GM23338 (cell line): ENCODE results near the gene ADAD1. TPM values are rescaled to one million over a fixed set of nuclear protein-coding genes. Genes with fewer than 3 reads are reported as not detected.

ENCODE experiments used
- ATAC-seq: fragments of 200-7000 bp; cut with Tn5 transposase; 3 replicates; pipeline ENCODE4 v1.9.1; 2020
- DNase-seq: peaks from one replicate; pipeline ENCODE4 v3.0.0-alpha.2; 2015; ENCODE audit warnings: low spot score
- H2AFZ ChIP-seq: fragments of 200-600 bp; sonication (generic); 2 replicates; pipeline ENCODE4 v1.8.0; 2016; ENCODE audit warnings: antibody characterized with exemption, mild to moderate bottlenecking, moderate library complexity
- H3F3A ChIP-seq: fragments of 200-600 bp; sonication (generic); replicated peaks from 2 replicates; pipeline ENCODE4 v1.8.0; 2017; ENCODE audit warnings: antibody characterized with exemption, mixed run types, low read depth
- H3K27ac ChIP-seq: fragments of 200-600 bp; sonication (generic); 2 replicates; pipeline ENCODE4 v1.6.1; 2016; ENCODE audit warnings: low read depth
- H3K27me3 ChIP-seq: fragments of 200-600 bp; sonication (generic); 2 replicates; pipeline ENCODE4 v1.8.0; 2016; ENCODE audit warnings: mild to moderate bottlenecking, mixed run types, moderate library complexity; ENCODE audit not compliant: insufficient read depth
- H3K36me3 ChIP-seq: fragments of 200-600 bp; sonication (generic); 2 replicates; pipeline ENCODE4 v1.8.0; 2016; ENCODE audit warnings: mild to moderate bottlenecking; ENCODE audit not compliant: insufficient read depth
- H3K4me1 ChIP-seq: fragments of 200-600 bp; sonication (generic); 2 replicates; pipeline ENCODE4 v1.8.0; 2016; ENCODE audit warnings: mild to moderate bottlenecking, moderate library complexity; ENCODE audit not compliant: insufficient read depth
- H3K4me2 ChIP-seq: fragments of 200-600 bp; sonication (generic); 2 replicates; pipeline ENCODE4 v1.7.1; 2017; ENCODE audit warnings: mixed run types
- H3K4me3 ChIP-seq: fragments of 200-600 bp; sonication (generic); 2 replicates; pipeline ENCODE4 v1.6.1; 2016; ENCODE audit warnings: mixed run types
- H3K79me2 ChIP-seq: fragments of 200-600 bp; sonication (generic); replicated peaks from 2 replicates; pipeline ENCODE4 v1.8.0; 2017; ENCODE audit warnings: mild to moderate bottlenecking; ENCODE audit not compliant: insufficient read depth
- H3K9me2 ChIP-seq: fragments of 200-600 bp; sonication (generic); 2 replicates; pipeline ENCODE4 v1.8.0; 2017; ENCODE audit not compliant: insufficient read depth
- H4K20me1 ChIP-seq: fragments of 200-600 bp; sonication (generic); replicated peaks from 2 replicates; pipeline ENCODE4 v1.8.0; 2017; ENCODE audit warnings: mild to moderate bottlenecking; ENCODE audit not compliant: insufficient read depth
- H3K27ac Mint-ChIP-seq: 2 replicates; pipeline ENCODE4 v1.8.0; 2020; ENCODE audit warnings: inconsistent platforms, mild to moderate bottlenecking, moderate library complexity, mixed read lengths
- H3K27me3 Mint-ChIP-seq: 3 replicates; pipeline ENCODE4 v1.8.0; 2022; ENCODE audit warnings: low read depth, mild to moderate bottlenecking, moderate library complexity, mixed read lengths, inconsistent platforms; ENCODE audit not compliant: insufficient read depth, poor library complexity
- H3K36me3 Mint-ChIP-seq: 3 replicates; pipeline ENCODE4 v1.8.0; 2021; ENCODE audit warnings: low read depth, mild to moderate bottlenecking, inconsistent platforms, moderate library complexity, mixed read lengths
- H3K4me1 Mint-ChIP-seq: 3 replicates; pipeline ENCODE4 v1.8.0; 2020; ENCODE audit warnings: mild to moderate bottlenecking, inconsistent platforms, mixed read lengths
- H3K4me3 Mint-ChIP-seq: 3 replicates; pipeline ENCODE4 v1.8.0; 2021; ENCODE audit warnings: moderate library complexity, mild to moderate bottlenecking, inconsistent platforms, mixed read lengths
- H3K9me3 Mint-ChIP-seq: 3 replicates; pipeline ENCODE4 v1.8.0; 2020; ENCODE audit warnings: moderate library complexity, mild to moderate bottlenecking, inconsistent platforms, mixed read lengths
- JUNB ChIP-seq: IDR thresholded peaks from one replicate; pipeline ENCODE4 v1.6.1; 2016; ENCODE audit warnings: antibody characterized with exemption; ENCODE audit not compliant: unreplicated experiment
- POLR2AphosphoS5 ChIP-seq: IDR thresholded peaks from 2 replicates; pipeline ENCODE4 v1.6.1; 2016; ENCODE audit warnings: antibody characterized with exemption, low read depth
- REST ChIP-seq: IDR thresholded peaks from one replicate; pipeline ENCODE4 v1.6.1; 2018; ENCODE audit warnings: antibody characterized with exemption; ENCODE audit not compliant: unreplicated experiment
- STAT1 ChIP-seq: IDR thresholded peaks from one replicate; pipeline ENCODE4 v1.6.1; 2016; ENCODE audit warnings: antibody characterized with exemption; ENCODE audit not compliant: unreplicated experiment
- ZNF331 ChIP-seq: fragments of 250-450 bp; sonication (Bioruptor Pico); IDR thresholded peaks from 2 replicates; pipeline ENCODE4 v1.5.0; 2020; ENCODE audit warnings: low read depth, mild to moderate bottlenecking, moderate library complexity
- ZNF462 ChIP-seq: fragments of 250-450 bp; sonication (Bioruptor Pico); IDR thresholded peaks from 2 replicates; pipeline ENCODE4 v1.5.0; 2020; ENCODE audit warnings: mild to moderate bottlenecking, moderate library complexity
- polyA plus RNA-seq: library from polyadenylated mRNA; unstranded; fragments of >200 nt; fragmentation: Nextera tagmentation; extraction: Ambion mirVana; gene quantifications from 2 replicates; pipeline ENCODE4 v1.2.1, GENCODE V29; 2016
- total RNA-seq: library from RNA; depleted of rRNA; stranded (reverse); fragments of >200 nt; shearing (Covaris generic); gene quantifications from 2 replicates; pipeline ENCODE4 v1.2.3, GENCODE V29; 2014

ADAD1 gene
- total and polyA plus RNA-seq, 2 experiments from 2014 or later = not detected

GRCh38 chr4:122383341-122383740, 4.5 kb downstream of the ADAD1 start (continued):
- TF ChIP-seq ZNF462 = no peak
- no peak for TF ChIP-seq STAT1
- no peak for TF ChIP-seq REST

GRCh38 chr4:122384245-122384644, 5.4 kb downstream of the ADAD1 start:
- Histone ChIP-seq H3F3A (no peaks in the 10 kb centered on the region), H3K36me3 (no peaks in the 10 kb centered on the region; the same call in 1 of the 2 replicates), H3K27ac (no peak overlapping the region), H3K4me1 (no peaks in the 10 kb centered on the region), H4K20me1 (no peaks in the 10 kb centered on the region), H3K79me2 (no peaks in the 10 kb centered on the region), H3K4me2 (no peak overlapping the region), H3K9me2 (peaks cover 3% of the 10 kb centered on the region; the same call in 1 of the 2 replicates), H2AFZ (no peak overlapping the region), H3K4me3 (no peak overlapping the region), H3K27me3 (no peaks in the 10 kb centered on the region)
- H3K36me3 Mint-ChIP-seq = peaks cover 4% of the 10 kb centered on the region; the same call in 1 of the 3 replicates
- DNase-seq (no peak), ATAC-seq (no peak)
- H3K27ac Mint-ChIP-seq = no peak overlapping the region
- H3K4me3 Mint-ChIP-seq = no peak overlapping the region
- peaks cover 12% of the 10 kb centered on the region; the same call in 2 of the 3 replicates for H3K9me3 Mint-ChIP-seq
- H3K27me3 Mint-ChIP-seq = no peaks in the 10 kb centered on the region
- no peaks in the 10 kb centered on the region for H3K4me1 Mint-ChIP-seq
- TF ChIP-seq ZNF462 (no peak), ZNF331 (CRISPR knock-in tag) (no peak), POLR2AphosphoS5 (no peak), JUNB (no peak)
